Naive B cell (primary cell): Measurements from ENCODE around the gene ABHD12B. TPM values are rescaled to one million over a fixed set of nuclear protein-coding genes. Genes with fewer than 3 reads are reported as not detected.

ENCODE experiments used
- ATAC-seq, 2 donors: fragments of 150-1000 bp; cut with Tn5 transposase; 2 replicates each; pipeline ENCODE4 v1.10.0; 2021; ENCODE audit warnings: low read depth in 2 of 2, mild to moderate bottlenecking in 2 of 2, moderate library complexity in 2 of 2
- DNase-seq: peaks from one replicate; pipeline ENCODE4 v3.0.0; 2022
- H3K27ac Mint-ChIP-seq, 6 donors: one replicate each; pipeline ENCODE4 v1.8.0; 2020 to 2022; ENCODE audit warnings: mild to moderate bottlenecking in 6 of 6, mixed read lengths in 6 of 6, moderate library complexity in 5 of 6, inconsistent platforms in 2 of 6
- H3K27me3 Mint-ChIP-seq, 3 donors: one replicate each; pipeline ENCODE4 v1.8.0; 2021 to 2022; ENCODE audit warnings: mixed read lengths in 3 of 3, mild to moderate bottlenecking in 1 of 3
- H3K36me3 Mint-ChIP-seq, 2 donors: one replicate each; pipeline ENCODE4 v1.8.0; 2020 to 2022; ENCODE audit warnings: mixed read lengths in 2 of 2, inconsistent platforms in 1 of 2, mild to moderate bottlenecking in 1 of 2
- H3K4me1 Mint-ChIP-seq, 3 donors: one replicate each; pipeline ENCODE4 v1.8.0; 2020 to 2022; ENCODE audit warnings: mixed read lengths in 3 of 3, inconsistent platforms in 1 of 3, mild to moderate bottlenecking in 1 of 3, moderate library complexity in 1 of 3
- H3K4me3 Mint-ChIP-seq, 8 donors: one replicate each; pipeline ENCODE4 v1.8.0; 2020 to 2022; ENCODE audit warnings: mild to moderate bottlenecking in 8 of 8, mixed read lengths in 8 of 8, moderate library complexity in 8 of 8, inconsistent platforms in 2 of 8
- H3K9me3 Mint-ChIP-seq, 7 donors: one replicate each; pipeline ENCODE4 v1.8.0; 2020 to 2022; ENCODE audit warnings: mixed read lengths in 7 of 7, mild to moderate bottlenecking in 5 of 7, inconsistent platforms in 2 of 7, moderate library complexity in 1 of 7
- polyA plus RNA-seq, 6 donors: library from polyadenylated mRNA; unstranded; fragments of 300-500 nt; fragmentation: Illumina TruSeq; gene quantifications; one replicate each; pipeline ENCODE4 v1.2.3, GENCODE V29; 2021; ENCODE audit warnings: low read depth in 6 of 6

ABHD12B gene, protein sequence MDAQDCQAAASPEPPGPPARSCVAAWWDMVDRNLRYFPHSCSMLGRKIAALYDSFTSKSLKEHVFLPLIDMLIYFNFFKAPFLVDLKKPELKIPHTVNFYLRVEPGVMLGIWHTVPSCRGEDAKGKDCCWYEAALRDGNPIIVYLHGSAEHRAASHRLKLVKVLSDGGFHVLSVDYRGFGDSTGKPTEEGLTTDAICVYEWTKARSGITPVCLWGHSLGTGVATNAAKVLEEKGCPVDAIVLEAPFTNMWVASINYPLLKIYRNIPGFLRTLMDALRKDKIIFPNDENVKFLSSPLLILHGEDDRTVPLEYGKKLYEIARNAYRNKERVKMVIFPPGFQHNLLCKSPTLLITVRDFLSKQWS
- not detected for polyA plus RNA-seq

DNA sequence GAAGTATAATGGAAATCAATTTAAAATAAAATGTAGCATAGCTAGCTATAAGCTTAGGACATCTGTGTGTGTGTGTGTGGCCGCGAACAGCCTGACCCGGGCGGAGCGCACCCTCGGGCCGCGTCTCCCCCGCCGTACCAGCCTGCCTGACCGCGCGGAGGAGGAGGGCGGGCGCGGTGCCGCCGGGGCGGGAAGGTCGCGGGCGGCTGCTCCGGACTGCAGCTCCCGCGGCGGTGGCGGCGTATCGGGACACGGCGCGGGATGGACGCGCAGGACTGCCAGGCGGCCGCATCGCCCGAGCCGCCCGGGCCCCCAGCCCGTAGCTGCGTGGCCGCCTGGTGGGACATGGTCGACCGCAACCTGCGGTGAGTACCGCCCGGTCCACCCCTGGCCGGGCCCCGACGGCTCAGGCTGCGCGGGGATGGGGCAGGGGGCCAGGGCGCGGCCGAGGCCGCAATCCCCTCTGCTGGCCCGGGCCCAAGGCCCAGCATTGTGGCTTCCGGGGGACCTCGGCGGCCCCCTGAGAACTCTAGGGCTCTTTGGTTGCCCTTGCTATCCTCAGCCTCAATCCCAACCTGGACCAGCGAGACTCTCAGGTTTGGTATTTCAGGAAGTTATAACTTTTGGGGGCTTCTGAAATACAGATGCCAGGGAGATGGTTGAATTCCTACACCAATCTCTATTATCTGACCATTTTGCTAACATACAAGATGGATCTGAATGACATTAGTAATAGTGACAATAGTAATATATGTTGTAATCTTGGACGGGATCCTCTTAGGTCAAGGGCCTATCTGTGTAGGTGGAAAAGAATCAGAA is at the start of gene ABHD12B:
Gene ABHD12B, plus strand, starts transcription at position 140 of the 819 bp plus-strand sequence. Its CDS starts 122 bp downstream, at position 262.
- peak; percentile 36 to 50 for ATAC-seq
- Mint-ChIP-seq H3K27me3 (peaks cover 40 to 58% (median 49%) of the 10 kb centered on the region in 3 donors), H3K4me1 (peaks cover 17 to 37% (median 29%) of the 10 kb centered on the region in 3 donors), H3K9me3 (no peaks in the 10 kb centered on the region), H3K27ac (peak within 1 kb of the TSS in 3 of 6 donors; percentile 29 to 70 (median 49)), H3K36me3 (peaks cover 0 to 9% of the 10 kb centered on the region in 2 donors), H3K4me3 (peak within 1 kb of the TSS; percentile 3 to 66 (median 56))
- DNase-seq, result no peak

DNA sequence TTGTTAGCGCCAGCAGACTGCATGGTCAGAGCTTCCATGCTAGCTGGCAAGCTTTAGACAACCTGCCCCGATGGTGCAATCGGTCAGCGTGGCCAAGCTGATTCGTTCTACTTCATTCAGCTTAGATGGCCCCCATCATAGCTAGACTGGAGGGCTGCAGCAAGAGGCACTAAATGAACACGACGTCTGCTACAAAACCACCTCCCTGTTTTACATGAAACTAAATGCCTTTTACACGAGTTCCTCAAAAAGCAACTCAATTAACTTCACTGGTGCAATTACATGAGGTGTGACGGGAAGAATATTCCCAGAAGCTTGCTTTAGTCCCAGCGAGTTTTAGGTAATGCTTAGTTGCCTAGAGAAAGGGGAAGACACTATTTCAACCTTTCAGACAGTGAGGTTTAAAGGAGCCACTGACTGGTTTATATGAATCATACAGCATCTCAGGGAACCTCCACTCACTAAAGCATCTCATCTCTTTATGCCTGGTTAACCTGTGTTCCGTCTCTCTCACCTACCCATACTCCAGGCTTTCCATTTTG is 49.3 kb upstream of the ABHD12B start:
- no peak for DNase-seq
- Mint-ChIP-seq H3K4me1 (peaks cover 82 to 87% (median 86%) of the 10 kb centered on the region in 3 donors), H3K9me3 (no peaks in the 10 kb centered on the region), H3K27ac (peak overlapping the region; percentile 90 to 98 (median 95)), H3K36me3 (peaks cover 4 to 6% of the 10 kb centered on the region in 2 donors), H3K4me3 (peak overlapping the region; percentile 75 to 91 (median 85)), H3K27me3 (no peaks in the 10 kb centered on the region)
- ATAC-seq, result peak; percentile 37 to 45

DNA sequence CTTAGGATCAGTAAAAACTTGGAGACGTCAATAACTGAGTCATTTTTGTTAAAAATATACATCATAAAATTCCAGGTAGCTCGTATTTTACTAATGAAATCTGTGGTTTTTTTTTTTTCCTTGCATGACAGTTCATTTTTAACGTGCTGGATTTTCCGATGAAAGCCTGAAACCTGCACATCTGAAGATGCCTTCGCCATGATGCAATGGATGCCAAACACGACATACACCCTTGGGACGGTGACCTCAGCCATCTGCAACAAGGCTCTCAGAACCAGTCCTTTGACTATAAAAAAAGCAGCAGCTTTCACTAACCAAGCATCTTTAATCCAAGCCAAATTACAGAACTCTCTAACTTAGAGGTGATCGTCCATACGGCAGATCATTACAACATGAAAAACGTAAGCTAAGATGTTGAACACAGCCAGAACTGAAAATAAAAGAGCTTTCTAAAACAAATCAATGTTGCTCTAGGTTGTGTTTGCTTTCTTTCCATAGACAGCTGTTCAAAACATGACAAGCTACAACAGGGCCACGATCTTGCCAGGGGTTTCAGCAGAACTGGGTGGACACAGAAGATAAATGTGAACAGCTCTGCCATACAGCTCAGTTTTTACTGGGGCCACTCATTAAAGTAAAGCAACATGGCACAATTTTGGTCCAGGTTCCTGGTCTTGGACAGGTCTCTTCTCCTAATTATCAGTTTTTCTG is 48.6 kb upstream of the ABHD12B start:
- ATAC-seq (peak in 1 of 2 donors; percentile 19), DNase-seq (no peak)
- Mint-ChIP-seq H3K4me1 (peaks cover 82 to 90% (median 85%) of the 10 kb centered on the region in 3 donors), H3K4me3 (peak overlapping the region; percentile 75 to 91 (median 85)), H3K36me3 (peaks cover 4 to 6% of the 10 kb centered on the region in 2 donors), H3K27me3 (no peaks in the 10 kb centered on the region), H3K9me3 (no peaks in the 10 kb centered on the region), H3K27ac (peak overlapping the region; percentile 90 to 98 (median 96))

DNA sequence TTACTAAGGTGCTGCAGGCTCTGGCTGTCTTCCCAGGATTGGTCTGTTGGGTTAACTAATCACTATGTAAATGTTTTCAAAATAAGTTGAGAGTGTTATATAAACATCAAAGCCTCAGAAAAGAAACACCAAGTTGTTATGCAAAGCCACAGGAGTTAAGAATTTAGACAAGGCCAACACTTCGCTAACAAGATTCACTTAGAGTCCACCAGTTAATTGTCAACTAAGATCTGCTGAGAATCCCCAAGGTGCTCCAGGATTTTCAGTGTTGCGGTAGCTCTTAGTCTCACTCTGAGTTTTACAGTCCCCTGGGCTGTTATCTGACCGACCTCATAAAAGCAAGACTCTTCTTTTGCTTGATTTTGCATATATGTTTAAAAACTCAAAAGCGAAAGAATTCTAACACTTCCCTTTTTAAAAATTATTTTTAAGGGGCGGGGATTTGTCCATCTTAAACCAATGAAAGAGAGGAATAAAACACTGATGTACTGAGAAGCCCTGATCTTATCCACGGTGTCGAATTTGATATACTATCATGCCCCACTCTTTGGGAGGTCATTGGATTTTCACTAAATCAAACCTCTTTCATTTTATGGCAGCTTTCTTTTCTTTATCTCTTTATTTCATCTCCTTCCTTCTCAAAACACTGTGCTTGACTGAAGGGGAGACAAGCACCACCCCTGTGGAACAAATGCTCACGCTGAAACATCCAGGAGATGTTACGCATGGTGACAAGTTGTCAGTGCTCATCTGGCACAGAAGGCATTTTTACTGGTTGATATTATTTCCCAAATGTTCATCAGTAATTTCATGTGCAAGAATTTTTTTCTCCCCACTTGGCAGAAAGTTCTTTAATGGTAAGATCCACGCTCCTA is 47.9 kb upstream of the ABHD12B start:
- DNase-seq (peak; percentile 71), ATAC-seq (peak; percentile 73 to 75)
- H3K36me3 Mint-ChIP-seq, result peaks cover 4 to 6% of the 10 kb centered on the region in 2 donors
- peak overlapping the region; percentile 75 to 91 (median 85) for H3K4me3 Mint-ChIP-seq
- no peaks in the 10 kb centered on the region for H3K27me3 Mint-ChIP-seq
- H3K9me3 Mint-ChIP-seq, result no peaks in the 10 kb centered on the region
- peak overlapping the region; percentile 90 to 98 (median 96) for H3K27ac Mint-ChIP-seq
- peaks cover 86 to 91% (median 87%) of the 10 kb centered on the region in 3 donors for H3K4me1 Mint-ChIP-seq

DNA sequence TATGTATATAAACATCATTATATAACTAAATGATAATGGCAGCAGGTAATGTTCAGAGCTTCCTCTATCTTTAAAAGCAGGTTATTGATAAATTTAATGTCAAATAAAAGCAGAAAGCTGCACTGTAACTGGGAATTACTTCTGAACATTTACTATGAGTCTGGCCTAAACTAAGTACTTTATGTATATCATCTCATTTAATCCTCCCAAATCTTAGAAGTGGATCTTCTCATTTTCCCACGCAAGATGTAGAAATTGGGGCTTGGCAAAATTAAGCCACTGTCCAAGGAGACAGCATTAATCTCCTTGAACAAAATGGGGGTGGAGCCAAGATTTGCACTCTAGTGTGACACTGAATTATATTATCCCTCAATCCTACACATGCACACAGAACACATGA is 46.5 kb upstream of the ABHD12B start:
- no peak for DNase-seq
- no peak for ATAC-seq
- peaks cover 0 to 6% of the 10 kb centered on the region in 2 donors for H3K36me3 Mint-ChIP-seq
- H3K4me1 Mint-ChIP-seq, result peaks cover 84 to 88% (median 84%) of the 10 kb centered on the region in 3 donors
- H3K4me3 Mint-ChIP-seq, result peak overlapping the region in 5 of 8 donors; percentile 16 to 83 (median 76)
- H3K27me3 Mint-ChIP-seq, result no peaks in the 10 kb centered on the region
- no peaks in the 10 kb centered on the region for H3K9me3 Mint-ChIP-seq
- H3K27ac Mint-ChIP-seq, result peak overlapping the region in 5 of 6 donors; percentile 14 to 98 (median 63)

DNA sequence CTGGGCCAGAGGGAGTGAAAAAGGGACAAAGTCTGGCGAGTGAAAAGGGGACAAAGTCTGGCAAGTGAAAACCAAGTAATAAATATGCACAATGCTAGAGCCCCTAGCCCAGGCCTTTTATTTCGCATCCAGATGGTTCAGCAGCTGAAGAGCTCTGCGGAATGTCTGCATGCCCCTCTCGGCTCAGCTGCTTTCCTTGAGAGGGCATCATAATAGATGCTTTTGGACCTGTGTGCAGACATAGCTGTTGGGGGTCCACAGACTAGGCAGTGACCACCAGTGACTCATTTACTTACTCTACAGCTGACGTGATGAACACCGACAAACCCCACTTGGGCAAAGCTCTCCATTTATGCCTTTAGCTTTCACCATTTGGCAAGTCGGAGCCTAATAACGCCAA is 45.2 kb upstream of the ABHD12B start:
- no peak for ATAC-seq
- H3K9me3 Mint-ChIP-seq, result no peaks in the 10 kb centered on the region
- H3K36me3 Mint-ChIP-seq, result peaks cover 0 to 10% of the 10 kb centered on the region in 2 donors
- H3K4me3 Mint-ChIP-seq, result peak overlapping the region in 1 of 8 donors; percentile 75
- no peaks in the 10 kb centered on the region for H3K27me3 Mint-ChIP-seq
- no peak for DNase-seq
- peaks cover 77 to 80% (median 79%) of the 10 kb centered on the region in 3 donors for H3K4me1 Mint-ChIP-seq
- H3K27ac Mint-ChIP-seq, result peak overlapping the region in 5 of 6 donors; percentile 37 to 90 (median 60)

DNA sequence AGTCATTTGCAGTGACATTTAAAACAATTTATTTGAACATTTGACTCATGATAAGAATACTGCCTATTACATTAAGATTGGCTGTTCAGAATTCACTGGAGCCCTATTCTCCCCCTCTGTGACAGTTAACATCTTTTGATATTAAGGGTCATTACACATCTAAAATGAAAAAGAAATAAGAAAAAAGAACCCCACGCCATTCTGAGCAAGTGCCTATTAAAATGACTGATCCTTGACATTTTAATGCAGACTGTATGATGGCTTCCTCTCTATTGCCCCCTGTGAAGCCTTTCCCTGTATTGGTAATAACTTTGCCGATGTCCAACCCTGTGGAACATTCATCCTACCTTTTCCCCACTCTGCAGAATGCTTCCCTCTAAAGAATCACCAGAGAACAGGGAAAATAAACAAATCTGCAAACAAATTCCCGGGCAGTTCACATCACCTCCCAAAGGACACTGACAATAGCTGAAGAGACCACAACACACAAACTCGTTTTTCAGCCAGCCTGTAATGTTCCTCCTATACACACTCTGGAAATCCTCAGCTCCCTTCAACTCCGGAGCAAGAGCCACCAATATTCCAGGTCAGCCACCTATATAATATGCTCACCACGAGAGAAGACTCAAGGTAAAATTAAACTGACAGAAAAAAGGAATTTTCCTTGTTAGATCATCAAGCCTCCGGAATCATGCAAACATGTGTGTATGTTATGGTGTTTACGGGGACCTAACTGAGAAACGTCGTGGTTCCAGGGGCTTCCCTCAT is 42.9 kb upstream of the ABHD12B start:
- peak overlapping the region; percentile 90 to 98 (median 95) for H3K4me3 Mint-ChIP-seq
- H3K36me3 Mint-ChIP-seq, result peaks cover 0 to 8% of the 10 kb centered on the region in 2 donors
- peak overlapping the region; percentile 98 to 100 (median 99) for H3K27ac Mint-ChIP-seq

DNA sequence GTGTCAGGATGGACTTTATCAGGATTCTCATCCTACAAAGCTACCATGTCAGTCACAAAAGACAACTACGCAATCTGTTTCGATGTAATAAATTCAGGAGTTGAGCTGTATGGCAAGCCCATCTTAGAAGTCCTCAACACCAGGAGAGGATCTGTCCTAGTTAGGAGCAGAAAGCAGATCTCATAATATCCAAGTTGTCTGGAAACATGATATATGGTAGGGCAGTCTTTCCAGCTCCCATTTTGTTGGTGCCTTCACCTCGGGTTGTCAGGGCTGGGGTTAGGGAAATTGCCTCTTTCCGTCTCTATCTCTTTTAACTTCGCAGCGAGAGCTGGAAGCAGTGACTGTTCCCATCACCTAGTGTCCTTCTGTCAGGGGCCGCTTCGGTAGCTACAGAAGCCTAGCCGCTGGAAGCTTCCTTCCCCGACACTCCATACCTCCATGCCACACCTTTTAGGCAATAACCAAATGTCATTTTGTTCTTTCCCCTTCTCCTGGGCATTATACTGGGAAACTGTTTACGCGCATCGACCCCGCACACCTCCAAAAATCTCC is 42.3 kb upstream of the ABHD12B start:
- ATAC-seq (no peak), DNase-seq (no peak)
- peaks cover 0 to 8% of the 10 kb centered on the region in 2 donors for H3K36me3 Mint-ChIP-seq
- peak overlapping the region; percentile 90 to 98 (median 95) for H3K4me3 Mint-ChIP-seq
- H3K27ac Mint-ChIP-seq, result peak overlapping the region; percentile 98 to 100 (median 99)
- H3K27me3 Mint-ChIP-seq, result no peaks in the 10 kb centered on the region
- H3K9me3 Mint-ChIP-seq, result no peaks in the 10 kb centered on the region
- peaks cover 63 to 76% (median 64%) of the 10 kb centered on the region in 3 donors for H3K4me1 Mint-ChIP-seq

More for the DNA sequence above, 42.9 kb upstream of the ABHD12B start:
- H3K27me3 Mint-ChIP-seq, result no peaks in the 10 kb centered on the region
- H3K9me3 Mint-ChIP-seq, result no peaks in the 10 kb centered on the region
- ATAC-seq (no peak), DNase-seq (no peak)
- peaks cover 66 to 76% (median 68%) of the 10 kb centered on the region in 3 donors for H3K4me1 Mint-ChIP-seq

DNA sequence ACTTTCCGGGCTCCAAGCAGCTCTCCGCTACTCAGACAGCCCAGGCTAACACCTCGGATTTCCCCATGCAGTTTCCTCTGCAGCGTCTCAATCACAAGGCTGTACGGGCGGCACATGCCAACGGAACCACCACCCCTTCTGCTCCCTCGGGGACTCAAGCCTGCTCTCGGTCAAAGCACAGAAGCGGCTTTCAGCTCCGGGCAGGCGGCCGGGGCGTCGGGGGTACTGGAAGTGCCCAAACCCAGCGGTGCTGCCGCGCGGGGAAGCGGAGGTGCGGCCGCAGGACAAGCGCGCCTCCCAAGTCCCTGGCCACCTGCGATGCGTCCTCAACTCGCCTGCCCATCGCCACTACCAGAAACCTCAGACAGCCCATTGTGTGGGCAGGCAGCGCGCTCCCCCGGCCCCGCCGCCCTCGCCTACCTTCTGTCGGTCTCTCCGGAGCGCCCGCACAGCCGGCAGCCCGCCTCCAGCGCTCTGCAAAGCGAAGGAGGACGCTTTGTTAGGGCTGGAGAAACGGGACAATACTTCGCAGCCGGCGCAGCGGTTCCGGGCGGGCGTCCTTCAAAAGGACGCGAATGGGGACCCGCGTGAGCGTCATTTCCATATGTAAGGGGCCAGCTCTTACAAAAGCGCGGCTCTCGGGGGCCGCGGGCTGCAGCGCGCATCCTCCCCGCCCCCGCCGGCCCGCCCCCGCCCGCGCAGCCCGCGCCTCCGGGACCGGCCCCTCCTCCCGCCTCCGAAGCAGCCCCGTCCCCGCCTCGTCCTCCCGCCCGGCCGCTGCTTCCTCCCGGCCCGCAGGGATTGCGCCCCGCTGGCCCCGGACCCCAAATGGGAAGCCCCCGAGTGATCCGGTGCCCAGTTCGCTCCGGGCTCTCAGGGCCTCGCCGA is 41.6 kb upstream of the ABHD12B start:
- peaks cover 0 to 8% of the 10 kb centered on the region in 2 donors for H3K36me3 Mint-ChIP-seq
- peak overlapping the region; percentile 98 to 100 (median 99) for H3K27ac Mint-ChIP-seq
- no peaks in the 10 kb centered on the region for H3K27me3 Mint-ChIP-seq
- ATAC-seq (peak; percentile 74 to 76), DNase-seq (peak; percentile 85)
- peak overlapping the region; percentile 90 to 98 (median 95) for H3K4me3 Mint-ChIP-seq
- no peaks in the 10 kb centered on the region for H3K9me3 Mint-ChIP-seq
- peaks cover 64 to 76% (median 66%) of the 10 kb centered on the region in 3 donors for H3K4me1 Mint-ChIP-seq

DNA sequence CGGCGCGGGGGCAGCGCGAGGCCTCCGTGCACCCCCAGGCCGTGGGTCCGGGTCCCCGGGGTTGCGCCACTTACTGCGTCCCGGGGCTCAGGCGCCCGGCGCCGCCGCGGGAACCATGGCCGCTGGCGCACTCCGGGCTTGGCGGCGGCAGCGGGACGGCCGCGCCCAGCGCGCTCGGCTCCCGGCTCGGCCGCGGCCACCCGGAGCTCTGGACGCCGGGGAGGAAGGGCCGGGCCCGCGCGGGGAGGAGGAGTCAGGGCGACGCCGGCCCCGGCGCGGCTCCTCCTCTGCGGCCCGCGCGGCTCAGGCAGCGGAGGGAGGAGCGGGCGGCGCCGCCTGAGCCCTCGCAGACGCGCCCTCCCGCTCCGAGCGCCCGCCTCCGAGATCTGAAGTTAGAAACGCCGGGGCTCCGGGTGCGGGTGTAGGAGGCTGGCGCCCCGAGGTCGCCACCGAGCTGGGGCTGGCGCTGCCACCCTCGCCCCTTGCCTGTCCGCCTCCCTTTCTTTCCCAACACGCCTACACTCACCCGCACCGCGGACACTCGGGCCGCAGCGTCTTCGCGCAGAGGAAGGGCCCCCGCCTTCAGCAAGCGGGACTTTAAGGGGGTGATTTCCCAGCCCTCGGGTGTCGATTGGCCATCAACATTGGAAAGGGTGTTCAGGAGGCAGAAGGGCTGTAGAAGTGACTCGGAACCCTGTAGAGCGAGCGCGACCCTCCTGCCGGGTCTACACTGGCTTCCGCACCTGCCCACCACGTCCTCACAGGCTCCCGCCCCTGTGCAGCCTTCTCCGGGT is 40.7 kb upstream of the ABHD12B start, which contains the start of gene NIN:
Gene NIN, minus strand, starts transcription at position 231 of the 794 bp plus-strand sequence. CDS start 9,106 bp downstream, outside the sequence.
- peak within 1 kb of the TSS; percentile 98 to 100 (median 99) for H3K27ac Mint-ChIP-seq
- peaks cover 0 to 8% of the 10 kb centered on the region in 2 donors for H3K36me3 Mint-ChIP-seq
- peaks cover 62 to 76% (median 65%) of the 10 kb centered on the region in 3 donors for H3K4me1 Mint-ChIP-seq
- H3K9me3 Mint-ChIP-seq, result no peaks in the 10 kb centered on the region
- H3K27me3 Mint-ChIP-seq, result no peaks in the 10 kb centered on the region
- ATAC-seq (peak; percentile 71 to 72), DNase-seq (peak; percentile 81)
- peak within 1 kb of the TSS; percentile 90 to 99 (median 98) for H3K4me3 Mint-ChIP-seq
